K562 (cell line): ENCODE data around the gene TMEM95. TPM values are rescaled to one million over a fixed set of nuclear protein-coding genes. Genes with fewer than 3 reads are reported as not detected.
A peak's percentile ranks its signal among the peaks of the same experiment; 100 is the strongest.

Source experiments
- BRCA1 ChIP-seq, 2 experiments: fragments of 450-650 bp in 1 of 2; sonication (generic) in 1 of 2; formaldehyde crosslinking in 1 of 2; IDR thresholded peaks; 2 replicates each; pipeline versions ENCODE4 v1.5.0 to v1.6.1; 2017 to 2020; ENCODE audit warnings: mild to moderate bottlenecking in 1 of 2, missing genetic modification reagents in 1 of 2
- CAMTA2 ChIP-seq: fragments of 250-450 bp; sonication (Bioruptor Pico); conservative IDR thresholded peaks from 2 replicates; pipeline ENCODE4 v1.5.1; 2022
- COPS2 ChIP-seq: fragments of 450-650 bp; conservative IDR thresholded peaks from 2 replicates; pipeline ENCODE4 v1.6.1; 2016; ENCODE audit warnings: mild to moderate bottlenecking, moderate library complexity
- KAT2B ChIP-seq: IDR thresholded peaks from one replicate; pipeline ENCODE4 v1.6.1; 2012; ENCODE audit warnings: low read depth, mild to moderate bottlenecking, control low read depth, inconsistent platforms, low read length, moderate library complexity
- LCOR ChIP-seq: sonication (generic); formaldehyde crosslinking; IDR thresholded peaks from 2 replicates; pipeline ENCODE4 v1.8.0; 2022; ENCODE audit warnings: mild to moderate bottlenecking, missing genetic modification reagents
- PHF8 ChIP-seq: fragments of 200-600 bp; sonication (generic); IDR thresholded peaks from 2 replicates; pipeline ENCODE4 v1.6.1; 2012; ENCODE audit warnings: mixed run types, mild to moderate bottlenecking, inconsistent platforms, low read length, moderate library complexity, borderline replicate concordance
- RUNX1 ChIP-seq: sonication (generic); IDR thresholded peaks from 2 replicates; pipeline ENCODE4 v1.6.1; 2016; ENCODE audit warnings: antibody characterized with exemption, low read depth
- SMC3 ChIP-seq: conservative IDR thresholded peaks from 2 replicates; pipeline ENCODE4 v1.6.1; 2011; ENCODE audit warnings: low read depth, low read length, improper control_type of control experiment; ENCODE audit not compliant: insufficient read depth
- TARDBP ChIP-seq: fragments of 450-650 bp; IDR thresholded peaks from 2 replicates; pipeline ENCODE4 v1.6.1; 2016
- TRIM28 ChIP-seq: fragments of 450-650 bp; IDR thresholded peaks from 2 replicates; pipeline ENCODE4 v1.6.1; 2017
- XRCC4 ChIP-seq: IDR thresholded peaks from one replicate; pipeline ENCODE4 v1.6.1; 2011; ENCODE audit not compliant: insufficient read depth, insufficient read length; ENCODE audit errors: extremely low read depth
- ZNF253 ChIP-seq: fragments of 250-450 bp; sonication (Bioruptor Pico); conservative IDR thresholded peaks from 2 replicates; pipeline ENCODE4 v1.6.1; 2021; ENCODE audit warnings: mild to moderate bottlenecking
- ZNF507 ChIP-seq: conservative IDR thresholded peaks from 2 replicates; pipeline ENCODE4 v1.6.1; 2017; ENCODE audit warnings: missing genetic modification characterization, missing compliant biosample characterization
- ZNF79 ChIP-seq: fragments of 250-450 bp; sonication (Bioruptor Pico); IDR thresholded peaks from 2 replicates; pipeline ENCODE4 v1.4.0; 2020; ENCODE audit warnings: low read depth, mild to moderate bottlenecking, moderate library complexity
- polyA plus RNA-seq, 8 experiments: library from polyadenylated mRNA; depleted of rRNA in 4 of 8; stranded (reverse) in 5 of 8; unstranded in 3 of 8; fragments of >200 nt; fragmentation: Nextera tagmentation in 2 of 8; fragmentation: Illumina TruSeq in 1 of 8; extraction: Ambion mirVana in 2 of 8; extraction: Trizol in 1 of 8; gene quantifications; 2 replicates each; pipeline versions ENCODE4 v1.2.1 to v1.2.3, GENCODE V29; 2011 to 2014; ENCODE audit warnings: inconsistent platforms in 1 of 8, missing spikeins in 1 of 8
- total RNA-seq, 7 experiments: library from RNA; depleted of rRNA in 6 of 7; stranded (reverse); fragments of >200 nt in 6 of 7; fragmentation: Illumina TruSeq in 2 of 7; extraction: Trizol in 2 of 7; gene quantifications; 2 replicates each; pipeline versions ENCODE4 v1.2.1 to v1.2.3, GENCODE V29; 2011 to 2021; ENCODE audit warnings: low replicate concordance in 1 of 7
- TF ChIP-seq, protein P1 (sequence below): IDR thresholded peaks from 3 replicates; pipeline ENCODE4 v1.6.1; 2011; ENCODE audit warnings: borderline replicate concordance, mild to moderate bottlenecking; ENCODE audit not compliant: insufficient read length, insufficient read depth
- TF ChIP-seq, protein P2 (sequence below): fragments of 200-600 bp; sonication (generic); IDR thresholded peaks from one replicate; pipeline ENCODE4 v1.6.1; 2012; ENCODE audit warnings: mild to moderate bottlenecking, low read depth, low read length, inconsistent platforms

The TMEM95 gene
- total and polyA plus RNA-seq, 9 of the 15 experiments (the other 6 are each of a cell fraction or from before 2014, with no cell fraction given), result not detected

DNA sequence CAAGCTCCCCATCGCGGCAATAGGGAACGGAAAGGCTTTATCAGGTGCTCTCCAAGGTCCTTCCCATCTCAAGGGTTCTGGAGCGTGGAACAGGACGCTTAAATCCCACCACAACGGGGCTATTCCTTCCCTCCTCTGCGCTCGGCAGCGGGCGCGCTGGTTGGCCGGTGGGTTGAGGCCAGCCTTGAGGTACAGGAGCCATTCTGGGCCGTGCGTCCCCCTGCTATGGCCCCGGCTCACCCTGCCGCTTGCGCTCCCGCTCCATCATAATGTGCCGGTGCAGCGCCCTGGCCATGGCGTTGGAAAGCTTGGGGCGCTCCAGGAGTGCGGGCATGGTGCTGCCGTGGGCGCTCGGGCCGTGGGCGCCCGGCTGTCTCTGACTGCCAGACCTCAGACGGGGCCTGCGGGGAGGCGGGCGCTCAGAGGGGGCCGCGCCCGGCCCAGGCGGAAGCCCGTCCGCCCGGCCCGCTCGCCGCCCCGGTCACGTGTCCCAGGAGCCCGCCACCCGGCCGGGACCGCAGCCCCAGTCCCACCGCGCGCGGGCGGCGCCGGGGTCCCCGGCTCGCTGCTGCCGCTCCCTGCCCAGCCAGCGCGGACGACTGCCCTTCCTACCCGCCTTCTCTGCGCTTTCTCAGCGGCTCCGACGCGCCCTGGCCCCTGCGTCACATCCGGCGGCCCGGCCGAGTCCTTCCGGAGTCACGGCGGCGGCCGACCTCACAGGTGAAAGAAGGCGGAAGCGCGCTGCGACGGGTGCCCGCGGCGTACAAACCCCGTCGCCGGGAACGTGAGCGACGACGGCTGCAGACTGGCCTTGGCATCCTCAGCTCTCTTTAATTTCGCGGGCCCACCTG lies 40.0 kb upstream of the TMEM95 start, which contains the start of gene GPS2 (continued):
- TF ChIP-seq TRIM28 (no peak), ZNF507 (tag) (no peak), CAMTA2 (CRISPR knock-in tag) (no peak), RUNX1 (no peak), ZNF79 (CRISPR knock-in tag) (no peak), TARDBP (0 out of 2 replicates have a peak, but pooled peaks have one; percentile 25), KAT2B (no peak), LCOR (CRISPR knock-in tag) (no peak; the same call in 1 of the 2 replicates), XRCC4 (no peak), ZNF253 (CRISPR knock-in tag) (no peak), SMC3 (no peak), BRCA1 (IDR thresholded peaks at IDR 0.05) (no peak), BRCA1 (CRISPR knock-in tag; IDR thresholded peaks at IDR 0.05) (no peak), PHF8 (peak; percentile 62; the same call in 1 of the 2 replicates), COPS2 (no peak)
- TF ChIP-seq, protein P1, sequence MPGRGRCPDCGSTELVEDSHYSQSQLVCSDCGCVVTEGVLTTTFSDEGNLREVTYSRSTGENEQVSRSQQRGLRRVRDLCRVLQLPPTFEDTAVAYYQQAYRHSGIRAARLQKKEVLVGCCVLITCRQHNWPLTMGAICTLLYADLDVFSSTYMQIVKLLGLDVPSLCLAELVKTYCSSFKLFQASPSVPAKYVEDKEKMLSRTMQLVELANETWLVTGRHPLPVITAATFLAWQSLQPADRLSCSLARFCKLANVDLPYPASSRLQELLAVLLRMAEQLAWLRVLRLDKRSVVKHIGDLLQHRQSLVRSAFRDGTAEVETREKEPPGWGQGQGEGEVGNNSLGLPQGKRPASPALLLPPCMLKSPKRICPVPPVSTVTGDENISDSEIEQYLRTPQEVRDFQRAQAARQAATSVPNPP, result no peak
- TF ChIP-seq, protein P2, sequence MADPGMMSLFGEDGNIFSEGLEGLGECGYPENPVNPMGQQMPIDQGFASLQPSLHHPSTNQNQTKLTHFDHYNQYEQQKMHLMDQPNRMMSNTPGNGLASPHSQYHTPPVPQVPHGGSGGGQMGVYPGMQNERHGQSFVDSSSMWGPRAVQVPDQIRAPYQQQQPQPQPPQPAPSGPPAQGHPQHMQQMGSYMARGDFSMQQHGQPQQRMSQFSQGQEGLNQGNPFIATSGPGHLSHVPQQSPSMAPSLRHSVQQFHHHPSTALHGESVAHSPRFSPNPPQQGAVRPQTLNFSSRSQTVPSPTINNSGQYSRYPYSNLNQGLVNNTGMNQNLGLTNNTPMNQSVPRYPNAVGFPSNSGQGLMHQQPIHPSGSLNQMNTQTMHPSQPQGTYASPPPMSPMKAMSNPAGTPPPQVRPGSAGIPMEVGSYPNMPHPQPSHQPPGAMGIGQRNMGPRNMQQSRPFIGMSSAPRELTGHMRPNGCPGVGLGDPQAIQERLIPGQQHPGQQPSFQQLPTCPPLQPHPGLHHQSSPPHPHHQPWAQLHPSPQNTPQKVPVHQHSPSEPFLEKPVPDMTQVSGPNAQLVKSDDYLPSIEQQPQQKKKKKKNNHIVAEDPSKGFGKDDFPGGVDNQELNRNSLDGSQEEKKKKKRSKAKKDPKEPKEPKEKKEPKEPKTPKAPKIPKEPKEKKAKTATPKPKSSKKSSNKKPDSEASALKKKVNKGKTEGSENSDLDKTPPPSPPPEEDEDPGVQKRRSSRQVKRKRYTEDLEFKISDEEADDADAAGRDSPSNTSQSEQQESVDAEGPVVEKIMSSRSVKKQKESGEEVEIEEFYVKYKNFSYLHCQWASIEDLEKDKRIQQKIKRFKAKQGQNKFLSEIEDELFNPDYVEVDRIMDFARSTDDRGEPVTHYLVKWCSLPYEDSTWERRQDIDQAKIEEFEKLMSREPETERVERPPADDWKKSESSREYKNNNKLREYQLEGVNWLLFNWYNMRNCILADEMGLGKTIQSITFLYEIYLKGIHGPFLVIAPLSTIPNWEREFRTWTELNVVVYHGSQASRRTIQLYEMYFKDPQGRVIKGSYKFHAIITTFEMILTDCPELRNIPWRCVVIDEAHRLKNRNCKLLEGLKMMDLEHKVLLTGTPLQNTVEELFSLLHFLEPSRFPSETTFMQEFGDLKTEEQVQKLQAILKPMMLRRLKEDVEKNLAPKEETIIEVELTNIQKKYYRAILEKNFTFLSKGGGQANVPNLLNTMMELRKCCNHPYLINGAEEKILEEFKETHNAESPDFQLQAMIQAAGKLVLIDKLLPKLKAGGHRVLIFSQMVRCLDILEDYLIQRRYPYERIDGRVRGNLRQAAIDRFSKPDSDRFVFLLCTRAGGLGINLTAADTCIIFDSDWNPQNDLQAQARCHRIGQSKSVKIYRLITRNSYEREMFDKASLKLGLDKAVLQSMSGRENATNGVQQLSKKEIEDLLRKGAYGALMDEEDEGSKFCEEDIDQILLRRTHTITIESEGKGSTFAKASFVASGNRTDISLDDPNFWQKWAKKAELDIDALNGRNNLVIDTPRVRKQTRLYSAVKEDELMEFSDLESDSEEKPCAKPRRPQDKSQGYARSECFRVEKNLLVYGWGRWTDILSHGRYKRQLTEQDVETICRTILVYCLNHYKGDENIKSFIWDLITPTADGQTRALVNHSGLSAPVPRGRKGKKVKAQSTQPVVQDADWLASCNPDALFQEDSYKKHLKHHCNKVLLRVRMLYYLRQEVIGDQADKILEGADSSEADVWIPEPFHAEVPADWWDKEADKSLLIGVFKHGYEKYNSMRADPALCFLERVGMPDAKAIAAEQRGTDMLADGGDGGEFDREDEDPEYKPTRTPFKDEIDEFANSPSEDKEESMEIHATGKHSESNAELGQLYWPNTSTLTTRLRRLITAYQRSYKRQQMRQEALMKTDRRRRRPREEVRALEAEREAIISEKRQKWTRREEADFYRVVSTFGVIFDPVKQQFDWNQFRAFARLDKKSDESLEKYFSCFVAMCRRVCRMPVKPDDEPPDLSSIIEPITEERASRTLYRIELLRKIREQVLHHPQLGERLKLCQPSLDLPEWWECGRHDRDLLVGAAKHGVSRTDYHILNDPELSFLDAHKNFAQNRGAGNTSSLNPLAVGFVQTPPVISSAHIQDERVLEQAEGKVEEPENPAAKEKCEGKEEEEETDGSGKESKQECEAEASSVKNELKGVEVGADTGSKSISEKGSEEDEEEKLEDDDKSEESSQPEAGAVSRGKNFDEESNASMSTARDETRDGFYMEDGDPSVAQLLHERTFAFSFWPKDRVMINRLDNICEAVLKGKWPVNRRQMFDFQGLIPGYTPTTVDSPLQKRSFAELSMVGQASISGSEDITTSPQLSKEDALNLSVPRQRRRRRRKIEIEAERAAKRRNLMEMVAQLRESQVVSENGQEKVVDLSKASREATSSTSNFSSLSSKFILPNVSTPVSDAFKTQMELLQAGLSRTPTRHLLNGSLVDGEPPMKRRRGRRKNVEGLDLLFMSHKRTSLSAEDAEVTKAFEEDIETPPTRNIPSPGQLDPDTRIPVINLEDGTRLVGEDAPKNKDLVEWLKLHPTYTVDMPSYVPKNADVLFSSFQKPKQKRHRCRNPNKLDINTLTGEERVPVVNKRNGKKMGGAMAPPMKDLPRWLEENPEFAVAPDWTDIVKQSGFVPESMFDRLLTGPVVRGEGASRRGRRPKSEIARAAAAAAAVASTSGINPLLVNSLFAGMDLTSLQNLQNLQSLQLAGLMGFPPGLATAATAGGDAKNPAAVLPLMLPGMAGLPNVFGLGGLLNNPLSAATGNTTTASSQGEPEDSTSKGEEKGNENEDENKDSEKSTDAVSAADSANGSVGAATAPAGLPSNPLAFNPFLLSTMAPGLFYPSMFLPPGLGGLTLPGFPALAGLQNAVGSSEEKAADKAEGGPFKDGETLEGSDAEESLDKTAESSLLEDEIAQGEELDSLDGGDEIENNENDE, result no peak
